ENCODE data around the gene RABEP2.

GRCh38 chr16:28974007-28974436 lies 49.0 kb upstream of the RABEP2 start:
- no peak for TF ChIP-seq POLR2A (IDR thresholded peaks at IDR 0.05)
- TF ChIP-seq, protein P1, sequence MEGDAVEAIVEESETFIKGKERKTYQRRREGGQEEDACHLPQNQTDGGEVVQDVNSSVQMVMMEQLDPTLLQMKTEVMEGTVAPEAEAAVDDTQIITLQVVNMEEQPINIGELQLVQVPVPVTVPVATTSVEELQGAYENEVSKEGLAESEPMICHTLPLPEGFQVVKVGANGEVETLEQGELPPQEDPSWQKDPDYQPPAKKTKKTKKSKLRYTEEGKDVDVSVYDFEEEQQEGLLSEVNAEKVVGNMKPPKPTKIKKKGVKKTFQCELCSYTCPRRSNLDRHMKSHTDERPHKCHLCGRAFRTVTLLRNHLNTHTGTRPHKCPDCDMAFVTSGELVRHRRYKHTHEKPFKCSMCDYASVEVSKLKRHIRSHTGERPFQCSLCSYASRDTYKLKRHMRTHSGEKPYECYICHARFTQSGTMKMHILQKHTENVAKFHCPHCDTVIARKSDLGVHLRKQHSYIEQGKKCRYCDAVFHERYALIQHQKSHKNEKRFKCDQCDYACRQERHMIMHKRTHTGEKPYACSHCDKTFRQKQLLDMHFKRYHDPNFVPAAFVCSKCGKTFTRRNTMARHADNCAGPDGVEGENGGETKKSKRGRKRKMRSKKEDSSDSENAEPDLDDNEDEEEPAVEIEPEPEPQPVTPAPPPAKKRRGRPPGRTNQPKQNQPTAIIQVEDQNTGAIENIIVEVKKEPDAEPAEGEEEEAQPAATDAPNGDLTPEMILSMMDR (IDR thresholded peaks at IDR 0.05) = peak; percentile 34 to 55 (median 39)
